ENCODE results near the gene FUT7. TPM values are rescaled to one million over a fixed set of nuclear protein-coding genes. Genes with fewer than 3 reads are reported as not detected.

Gene FUT7
- total RNA-seq, 1 donor from 2014 or later: not detected

Other genes starting within 250 kb of the FUT7 start
- 34.4 and 34.7 TPM in 2 replicates for gene TMEM141, start 240.7 kb downstream of the FUT7 start, total RNA-seq
- 0.11 TPM in 1 of 2 replicates, not detected in the other for gene CCDC183, start 235.8 kb downstream of the FUT7 start, total RNA-seq
- 108 and 111 TPM in 2 replicates for gene RABL6, start 224.1 kb downstream of the FUT7 start, total RNA-seq
- gene AJM1, start 189.6 kb downstream of the FUT7 start, total RNA-seq: 5.0 and 5.1 TPM in 2 replicates
- 127 and 133 TPM in 2 replicates for gene PHPT1, start 182.7 kb downstream of the FUT7 start, total RNA-seq
- gene MAMDC4, start 179.7 kb downstream of the FUT7 start, total RNA-seq: 19.0 and 21.0 TPM in 2 replicates
- gene EDF1, start 165.8 kb downstream of the FUT7 start, total RNA-seq: 381 and 410 TPM in 2 replicates
- 59.5 and 60.4 TPM in 2 replicates for gene TRAF2, start 145.6 kb downstream of the FUT7 start, total RNA-seq
- gene FBXW5, start 87.3 kb downstream of the FUT7 start, total RNA-seq: 94.4 and 95.9 TPM in 2 replicates
- gene C8G, start 86.8 kb downstream of the FUT7 start, total RNA-seq: 0.76 and 0.89 TPM in 2 replicates
- gene LCN12, start 79.8 kb downstream of the FUT7 start, total RNA-seq: 2.0 and 2.1 TPM in 2 replicates
- gene PTGDS, start 54.6 kb downstream of the FUT7 start, total RNA-seq: not detected in 2 replicates
- not detected in 2 replicates for gene LCNL1, start 49.1 kb downstream of the FUT7 start, total RNA-seq
- gene PAXX, start 39.7 kb downstream of the FUT7 start, total RNA-seq: 60.5 and 72.6 TPM in 2 replicates
- not detected in 2 replicates for gene CLIC3, start 35.5 kb downstream of the FUT7 start, total RNA-seq
- 27.4 and 31.4 TPM in 2 replicates for gene ABCA2, start 3.9 kb downstream of the FUT7 start, total RNA-seq
- 32.7 and 36.0 TPM in 2 replicates for gene NPDC1, start 14.1 kb upstream of the FUT7 start, total RNA-seq
- gene ENTPD2, start 22.0 kb upstream of the FUT7 start, total RNA-seq: not detected in 2 replicates
- 26.5 and 27.1 TPM in 2 replicates for gene SAPCD2, start 38.5 kb upstream of the FUT7 start, total RNA-seq
- gene UAP1L1, start 45.4 kb upstream of the FUT7 start, total RNA-seq: 20.0 and 22.3 TPM in 2 replicates
- gene MAN1B1, start 54.9 kb upstream of the FUT7 start, total RNA-seq: 47.5 and 52.2 TPM in 2 replicates
- 318 and 321 TPM in 2 replicates for gene DPP7, start 82.6 kb upstream of the FUT7 start, total RNA-seq
- 0.07 TPM in 1 of 2 replicates, not detected in the other for gene GRIN1, start 107.1 kb upstream of the FUT7 start, total RNA-seq
- gene LRRC26, start 138.0 kb upstream of the FUT7 start, total RNA-seq: 0.21 and 0.34 TPM in 2 replicates
- not detected in 2 replicates for gene TMEM210, start 140.0 kb upstream of the FUT7 start, total RNA-seq
- gene ANAPC2, start 156.5 kb upstream of the FUT7 start, total RNA-seq: 52.3 and 58.5 TPM in 2 replicates
- 91.6 and 91.8 TPM in 2 replicates for gene SSNA1, start 156.6 kb upstream of the FUT7 start, total RNA-seq
- gene TPRN, start 168.7 kb upstream of the FUT7 start, total RNA-seq: 16.4 and 18.2 TPM in 2 replicates
- gene TMEM203, start 173.6 kb upstream of the FUT7 start, total RNA-seq: 34.9 and 35.0 TPM in 2 replicates
- gene NDOR1, start 173.6 kb upstream of the FUT7 start, total RNA-seq: 38.2 and 40.2 TPM in 2 replicates
- gene RNF208, start 190.2 kb upstream of the FUT7 start, total RNA-seq: 9.5 and 10.1 TPM in 2 replicates
- gene CYSRT1, start 193.1 kb upstream of the FUT7 start, total RNA-seq: 0.41 and 0.50 TPM in 2 replicates
- gene RNF224, start 195.4 kb upstream of the FUT7 start, total RNA-seq: not detected in 2 replicates
- gene SLC34A3, start 198.8 kb upstream of the FUT7 start, total RNA-seq: not detected in 2 replicates
- 357 and 361 TPM in 2 replicates for gene TUBB4B, start 209.2 kb upstream of the FUT7 start, total RNA-seq
- gene STPG3, start 219.2 kb upstream of the FUT7 start, total RNA-seq: 0.48 TPM in 2 replicates
- 71.4 and 72.6 TPM in 2 replicates for gene NELFB, start 223.2 kb upstream of the FUT7 start, total RNA-seq
- 17.2 and 17.5 TPM in 2 replicates for gene TOR4A, start 245.6 kb upstream of the FUT7 start, total RNA-seq

All from activated T-helper 2 cell treated with anti-CD3 and anti-CD28 coated beads, Interferon-gamma antibody, Interleukin-2, Interleukin-4, amounts not matched to agents 10 μg/mL and 5 μg/mL and 100 μg/mL, durations not matched to agents 14 hours and 24 hours and 36 hours (primary cell).